Heart right ventricle (tissue), 16 donors: Measurements from ENCODE around the gene SCAMP5. TPM values are rescaled to one million over a fixed set of nuclear protein-coding genes. Genes with fewer than 3 reads are reported as not detected.

Experiments used
- ATAC-seq, 8 donors: fragments of 200-7000 bp; cut with Tn5 transposase; one replicate each; pipeline ENCODE4 v1.9.1; 2020; ENCODE audit warnings: mild to moderate bottlenecking in 8 of 8, moderate library complexity in 8 of 8, moderate number of reproducible peaks in 1 of 8
- DNase-seq, 2 donors: peaks; one replicate each; pipeline ENCODE4 v3.0.0-alpha.2; 2020
- H3K27ac ChIP-seq, 10 donors: fragments of 200-600 bp; sonication (generic) in 2 of 10; one replicate each; pipeline versions ENCODE4 v1.5.0 to v1.8.0; 2020 to 2022; ENCODE audit warnings: mild to moderate bottlenecking in 3 of 10
- H3K27me3 ChIP-seq, 7 donors: fragments of 200-600 bp; one replicate each; pipeline ENCODE4 v1.8.0; 2021 to 2022; ENCODE audit warnings: mild to moderate bottlenecking in 2 of 7
- H3K36me3 ChIP-seq, 9 donors: fragments of 200-600 bp; sonication (generic) in 1 of 9; one replicate each; pipeline versions ENCODE4 v1.5.0 to v1.8.0; 2020 to 2022; ENCODE audit warnings: mild to moderate bottlenecking in 2 of 9
- H3K4me1 ChIP-seq, 9 donors: fragments of 200-600 bp; sonication (generic) in 1 of 9; one replicate each; pipeline versions ENCODE4 v1.5.0 to v1.8.0; 2020 to 2022; ENCODE audit warnings: mild to moderate bottlenecking in 4 of 9
- H3K4me3 ChIP-seq, 10 donors: fragments of 200-600 bp; sonication (generic) in 2 of 10; one replicate each; pipeline versions ENCODE4 v1.5.0 to v1.8.0; 2020 to 2022; ENCODE audit warnings: mild to moderate bottlenecking in 7 of 10, moderate library complexity in 2 of 10
- H3K9me3 ChIP-seq, 11 donors: fragments of 200-600 bp in 10 of 11; sonication (generic) in 2 of 11; one replicate each; pipeline versions ENCODE4 v1.5.0 to v1.8.0; 2013 to 2022; ENCODE audit warnings: mild to moderate bottlenecking in 2 of 11, control low read depth in 1 of 11, moderate library complexity in 1 of 11
- WGBS, 2 donors: extraction: QIAGEN DNeasy Blood & Tissue Kit; methylation state at CpG; one replicate each; pipeline ENCODE4 v1.1.7; 2013; ENCODE audit warnings: inconsistent platforms in 1 of 2; 5-methylcytosine and 5-hydroxymethylcytosine counted together
- intact Hi-C, 10 donors: fragments of 100-400 bp; cut with DNase I; formaldehyde crosslinking; loops; one replicate each; pipeline versions ENCODE4 v1.11.1 to v1.14.2; 2022
- polyA plus RNA-seq, 2 donors: library from polyadenylated mRNA; stranded (reverse); fragments of 200-250 nt; gene quantifications; one replicate each; pipeline ENCODE4 v1.2.3, GENCODE V29; 2013
- total RNA-seq, 10 donors: library from RNA; stranded (reverse); fragmentation: NEBNext Ultra II Directional in 3 of 10; extraction: Animal tissue kit (Norgen Biotek cat#: 25700) in 3 of 10; gene quantifications; one replicate each; pipeline versions ENCODE4 v1.2.1 to v1.2.4, GENCODE V29; 2021 to 2023
- TF ChIP-seq, protein P1 (sequence below), 9 donors: fragments of 200-600 bp; sonication (generic) in 2 of 9; IDR thresholded peaks; one replicate each; pipeline versions ENCODE4 v1.5.0 to v1.8.0; 2021 to 2022; ENCODE audit warnings: antibody characterized with exemption in 9 of 9, mild to moderate bottlenecking in 5 of 9, moderate library complexity in 1 of 9
- donor health status: Arrhythmogenic right ventricular cardiomyopathy.
- donor health status: ischemic (EF 13 %, LVEDD 7.1; RV severe dilation, severe dysfunction).
- donor health status: healthy with polysubstance abuse.
- donor health status: DM: no; HTN: yes; CAD: no.
- donor health status: DM: no; HTN: no; CAD: no.
- donor health status: ischemic (EF 25% LVEDD 6.9; RV normal size, moderate dysfunction).
- donor health status: ischemic (EF 25% LVEDD 5.7; RV mildly dilated, moderate dysfunction).
- donor health status: healthy.
- donor health status: DM: yes; HTN: yes; CAD: no.
- donor health status: Ischemic cardiomyopathy.
- donor health status: ischemic (EF 35%, LVEDD 5.7; RV mildly dilated, moderate dysfunction).
- donor health status: nonischemic (EF 11% LVEDD 7.7; RV severe dilation, severe dysfunction).
- donor health status: DM: yes; HTN: yes; CAD: no.
- donor health status: PGD.
- donor health status: ischemic (EF 29% LVEDD 5.4; RV normal size, mild dysfunction).
- donor health status: nonischemic (EF 23%, LVEDD 6.1; RV moderate dilation, normal function).

SCAMP5 gene
- total and polyA plus RNA-seq, 12 donors, result 0.55 to 7.5 (median 3.8) TPM

DNA sequence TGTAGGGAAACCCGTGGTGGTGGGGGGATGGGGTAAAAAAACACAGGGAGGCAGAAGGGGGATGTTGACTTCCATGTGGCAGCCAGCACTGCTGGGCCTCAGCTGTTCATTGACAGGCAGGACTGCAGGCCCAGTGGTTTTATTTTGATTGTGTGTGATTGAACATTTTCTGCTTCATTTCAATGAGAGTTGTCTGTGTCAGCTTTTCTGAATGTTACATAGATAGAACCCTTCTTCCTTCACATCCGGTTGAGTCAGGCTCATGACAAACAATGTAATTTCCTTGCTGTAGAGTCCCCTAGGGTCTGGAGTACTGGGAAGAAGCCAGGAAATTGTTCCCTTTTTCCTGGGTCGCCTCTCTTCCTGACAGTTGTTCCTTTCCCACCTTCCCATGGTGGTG, 30.6 kb upstream of the SCAMP5 start:
- ATAC-seq (peak in 6 of 8 donors; percentile 51 to 71 (median 61)), DNase-seq (no peak)
- H3K9me3 ChIP-seq, result no peaks in the 10 kb centered on the region
- TF ChIP-seq, protein P1, sequence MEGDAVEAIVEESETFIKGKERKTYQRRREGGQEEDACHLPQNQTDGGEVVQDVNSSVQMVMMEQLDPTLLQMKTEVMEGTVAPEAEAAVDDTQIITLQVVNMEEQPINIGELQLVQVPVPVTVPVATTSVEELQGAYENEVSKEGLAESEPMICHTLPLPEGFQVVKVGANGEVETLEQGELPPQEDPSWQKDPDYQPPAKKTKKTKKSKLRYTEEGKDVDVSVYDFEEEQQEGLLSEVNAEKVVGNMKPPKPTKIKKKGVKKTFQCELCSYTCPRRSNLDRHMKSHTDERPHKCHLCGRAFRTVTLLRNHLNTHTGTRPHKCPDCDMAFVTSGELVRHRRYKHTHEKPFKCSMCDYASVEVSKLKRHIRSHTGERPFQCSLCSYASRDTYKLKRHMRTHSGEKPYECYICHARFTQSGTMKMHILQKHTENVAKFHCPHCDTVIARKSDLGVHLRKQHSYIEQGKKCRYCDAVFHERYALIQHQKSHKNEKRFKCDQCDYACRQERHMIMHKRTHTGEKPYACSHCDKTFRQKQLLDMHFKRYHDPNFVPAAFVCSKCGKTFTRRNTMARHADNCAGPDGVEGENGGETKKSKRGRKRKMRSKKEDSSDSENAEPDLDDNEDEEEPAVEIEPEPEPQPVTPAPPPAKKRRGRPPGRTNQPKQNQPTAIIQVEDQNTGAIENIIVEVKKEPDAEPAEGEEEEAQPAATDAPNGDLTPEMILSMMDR (IDR thresholded peaks at IDR 0.05), result no peak
- 15 to 17% methylated on average over 3 of the region's 3 CpGs for WGBS, 2 donors
- H3K27ac ChIP-seq, result peak overlapping the region in 4 of 10 donors; percentile 14 to 52 (median 42)
- peaks cover 0 to 7% (median 0%) of the 10 kb centered on the region in 7 donors for H3K27me3 ChIP-seq
- intact Hi-C loops, result no loop called here
- H3K36me3 ChIP-seq, result no peaks in the 10 kb centered on the region
- H3K4me3 ChIP-seq, result no peak overlapping the region
- H3K4me1 ChIP-seq, result peaks cover 0 to 22% (median 5%) of the 10 kb centered on the region in 9 donors

DNA sequence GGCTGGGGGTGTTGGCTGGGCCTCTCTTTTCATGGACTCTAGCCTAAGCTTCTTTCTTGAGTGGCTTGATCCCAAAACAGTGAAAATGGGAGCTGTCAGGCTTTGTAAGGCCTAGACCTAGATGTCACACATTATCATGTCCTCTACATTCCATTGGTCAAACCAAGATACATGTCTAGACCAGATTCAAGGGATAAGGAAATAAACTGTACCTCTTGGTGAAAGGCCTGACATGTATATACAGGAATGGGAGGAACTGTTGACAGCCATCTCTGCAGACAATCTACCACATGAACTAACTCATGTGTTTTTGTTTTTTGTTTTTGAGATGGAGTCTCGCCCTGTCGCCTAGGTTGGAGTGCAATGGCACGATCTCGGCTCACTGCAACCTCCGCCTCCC, 27.7 kb upstream of the SCAMP5 start:
- no peak overlapping the region for H3K4me3 ChIP-seq
- no peaks in the 10 kb centered on the region for H3K27me3 ChIP-seq
- intact Hi-C loops, result no loop called here
- 87 to 90% methylated on average over 5 of the region's 5 CpGs for WGBS, 2 donors
- no peaks in the 10 kb centered on the region for H3K36me3 ChIP-seq
- no peak for ATAC-seq
- DNase-seq, result no peak
- peaks cover 0 to 17% (median 5%) of the 10 kb centered on the region in 9 donors for H3K4me1 ChIP-seq
- H3K27ac ChIP-seq, result no peak overlapping the region
- TF ChIP-seq, protein P1 (IDR thresholded peaks at IDR 0.05), result no peak
- no peaks in the 10 kb centered on the region for H3K9me3 ChIP-seq

DNA sequence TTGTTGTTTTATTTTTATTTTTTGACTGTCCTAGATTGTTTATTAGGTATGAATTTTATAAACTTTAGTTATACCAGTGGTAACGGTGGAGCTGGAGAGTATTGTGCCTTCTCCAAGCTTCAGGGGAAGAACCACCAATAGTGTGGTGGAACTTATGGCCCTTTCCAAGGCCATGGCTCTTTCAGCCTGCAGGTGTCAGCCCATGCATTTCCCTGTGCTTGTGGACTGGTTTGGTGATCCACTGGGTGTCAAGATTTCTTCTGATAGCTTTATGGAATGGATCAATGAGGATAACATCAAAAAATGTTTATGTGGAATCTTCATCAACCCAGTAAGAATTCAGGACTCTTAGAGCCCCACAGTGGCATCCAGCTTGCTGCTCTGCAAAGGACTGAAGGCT, 19.2 kb upstream of the SCAMP5 start:
- ATAC-seq, result no peak
- H3K36me3 ChIP-seq, result no peaks in the 10 kb centered on the region
- 79 to 81% methylated on average over 1 of the region's 1 CpG for WGBS, 2 donors

DNA sequence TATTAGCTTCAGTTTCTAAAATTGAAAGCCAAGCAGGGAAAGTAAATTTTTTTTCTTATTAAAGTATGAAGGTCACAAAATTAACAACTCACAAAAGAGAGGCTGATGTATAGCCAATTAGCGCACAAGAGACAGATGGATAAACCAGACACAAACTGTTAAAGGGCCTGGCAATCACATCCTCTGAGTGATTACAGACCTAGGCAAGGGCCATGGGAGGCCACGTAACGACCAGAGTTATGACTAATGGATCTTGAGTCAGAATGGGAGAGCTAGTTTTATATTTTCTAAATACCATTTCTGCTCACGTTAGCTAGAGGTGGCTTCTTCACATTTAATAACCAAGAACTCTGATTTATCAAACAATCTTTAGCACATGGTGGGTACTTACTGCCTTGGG, 17.8 kb upstream of the SCAMP5 start:
- intact Hi-C loops, result no loop called here
- ATAC-seq, result no peak
- Histone ChIP-seq H3K27me3 (peaks cover 0 to 14% (median 0%) of the 10 kb centered on the region in 7 donors), H3K4me1 (no peaks in the 10 kb centered on the region), H3K36me3 (no peaks in the 10 kb centered on the region), H3K27ac (no peak overlapping the region), H3K4me3 (no peak overlapping the region), H3K9me3 (no peaks in the 10 kb centered on the region)
- TF ChIP-seq, protein P1 (IDR thresholded peaks at IDR 0.05), result no peak
- DNase-seq, result no peak
- WGBS, 2 donors, result 59 to 60% methylated on average over 4 of the region's 4 CpGs

More for the DNA sequence above, 19.2 kb upstream of the SCAMP5 start:
- no peak overlapping the region for H3K27ac ChIP-seq
- H3K4me1 ChIP-seq, result no peaks in the 10 kb centered on the region
- H3K4me3 ChIP-seq, result no peak overlapping the region
- H3K27me3 ChIP-seq, result peaks cover 0 to 12% (median 0%) of the 10 kb centered on the region in 7 donors
- TF ChIP-seq, protein P1 (IDR thresholded peaks at IDR 0.05), result peak in 2 of 9 donors; percentile 5 to 14
- no peak for DNase-seq
- intact Hi-C loops, result no loop called here
- H3K9me3 ChIP-seq, result no peaks in the 10 kb centered on the region
